Measurements from ENCODE around the gene PRM3. TPM values are rescaled to one million over a fixed set of nuclear protein-coding genes. Genes with fewer than 3 reads are reported as not detected.

PRM3 gene
- total and polyA plus RNA-seq, 4 donors, result not detected

GRCh38 chr16:11296706-11297491 is 23.5 kb upstream of the PRM3 start:
- Histone ChIP-seq H3K9me3 (ENCODE audit: control insufficient read depth in 4 of 4, low read length in 3 of 4) (no peaks in the 10 kb centered on the region), H3K9ac (ENCODE audit: low read depth in 1 of 2, low read length in 2 of 2) (no peak overlapping the region), H3K27ac (ENCODE audit: low read depth in 1 of 2, low read length in 2 of 2) (no peak overlapping the region), H3K27me3 (ENCODE audit: control insufficient read depth in 4 of 4, insufficient read depth in 4 of 4, low read length in 3 of 4) (no peaks in the 10 kb centered on the region), H3K4me3 (ENCODE audit: low read depth in 1 of 3, low read length in 3 of 3) (no peak overlapping the region), H3K36me3 (ENCODE audit: control insufficient read depth in 4 of 4, insufficient read depth in 3 of 4, low read depth in 1 of 4, low read length in 3 of 4) (no peaks in the 10 kb centered on the region), H3K4me1 (ENCODE audit: control insufficient read depth in 4 of 4, insufficient read depth in 4 of 4, low read length in 3 of 4) (peaks cover 6 to 17% (median 11%) of the 10 kb centered on the region in 4 donors)
- TF ChIP-seq SP1 (IDR thresholded peaks at IDR 0.05) (peak; percentile 6), JUND (IDR thresholded peaks at IDR 0.05) (no peak), NR2F2 (IDR thresholded peaks at IDR 0.05) (no peak), CTCF (IDR thresholded peaks at IDR 0.05; ENCODE audit: low read depth, low read length, missing input control) (no peak), GABPA (IDR thresholded peaks at IDR 0.05 in 1 of 2, conservative IDR thresholded peaks at IDR 0.05 in 1 of 2) (no peak), YY1 (IDR thresholded peaks at IDR 0.05) (no peak), FOXA2 (IDR thresholded peaks at IDR 0.05) (peak; percentile 32), RAD21 (IDR thresholded peaks at IDR 0.05) (no peak)
- 40% methylated on average over 10 of the region's 10 CpGs for WGBS
- DNase-seq (ENCODE audit: low spot score), result no peak

GRCh38 chr16:11296351-11296705 is 22.9 kb upstream of the PRM3 start:
- no peak overlapping the region for H3K4me3 ChIP-seq (ENCODE audit: low read depth in 1 of 3, low read length in 3 of 3)
- H3K27ac ChIP-seq (ENCODE audit: low read depth in 1 of 2, low read length in 2 of 2), result no peak overlapping the region
- no peaks in the 10 kb centered on the region for H3K27me3 ChIP-seq (ENCODE audit: control insufficient read depth in 4 of 4, insufficient read depth in 4 of 4, low read length in 3 of 4)
- H3K36me3 ChIP-seq (ENCODE audit: control insufficient read depth in 4 of 4, insufficient read depth in 3 of 4, low read depth in 1 of 4, low read length in 3 of 4), result no peaks in the 10 kb centered on the region
- no peak for DNase-seq (ENCODE audit: low spot score)
- WGBS, result 74% methylated on average over 3 of the region's 3 CpGs
- no peaks in the 10 kb centered on the region for H3K9me3 ChIP-seq (ENCODE audit: control insufficient read depth in 4 of 4, low read length in 3 of 4)
- H3K4me1 ChIP-seq (ENCODE audit: control insufficient read depth in 4 of 4, insufficient read depth in 4 of 4, low read length in 3 of 4), result peaks cover 6 to 17% (median 11%) of the 10 kb centered on the region in 4 donors
- H3K9ac ChIP-seq (ENCODE audit: low read depth in 1 of 2, low read length in 2 of 2), result no peak overlapping the region
- no peak for TF ChIP-seq ATF3 (IDR thresholded peaks at IDR 0.05)
- TF ChIP-seq MAX (IDR thresholded peaks at IDR 0.05), result no peak
- TF ChIP-seq ZBTB33 (IDR thresholded peaks at IDR 0.05), result no peak
- no peak for TF ChIP-seq FOXA1 (IDR thresholded peaks at IDR 0.05)
- no peak for TF ChIP-seq RAD21 (IDR thresholded peaks at IDR 0.05)
- no peak for TF ChIP-seq REST (IDR thresholded peaks at IDR 0.05)
- TF ChIP-seq FOXA2 (IDR thresholded peaks at IDR 0.05), result no peak
- TF ChIP-seq TAF1 (conservative IDR thresholded peaks at IDR 0.05), result no peak
- no peak for TF ChIP-seq GABPA (IDR thresholded peaks at IDR 0.05 in 1 of 2, conservative IDR thresholded peaks at IDR 0.05 in 1 of 2)
- TF ChIP-seq HNF4A (conservative IDR thresholded peaks at IDR 0.05), result no peak
- no peak for TF ChIP-seq JUND (IDR thresholded peaks at IDR 0.05)
- no peak for TF ChIP-seq YY1 (IDR thresholded peaks at IDR 0.05)
- no peak for TF ChIP-seq CTCF (IDR thresholded peaks at IDR 0.05; ENCODE audit: low read depth, low read length, missing input control)
- TF ChIP-seq SP1 (IDR thresholded peaks at IDR 0.05), result no peak
- no peak for TF ChIP-seq RXRA (IDR thresholded peaks at IDR 0.05)
